ENCODE data around the gene KLHL11. TPM values are rescaled to one million over a fixed set of nuclear protein-coding genes. Genes with fewer than 3 reads are reported as not detected.

KLHL11 gene
- total and polyA plus RNA-seq, 10 of the 15 experiments (the other 5 are each of a cell fraction or from before 2014, with no cell fraction given) = 0.07 to 17.2 (median 10.1) TPM

DNA sequence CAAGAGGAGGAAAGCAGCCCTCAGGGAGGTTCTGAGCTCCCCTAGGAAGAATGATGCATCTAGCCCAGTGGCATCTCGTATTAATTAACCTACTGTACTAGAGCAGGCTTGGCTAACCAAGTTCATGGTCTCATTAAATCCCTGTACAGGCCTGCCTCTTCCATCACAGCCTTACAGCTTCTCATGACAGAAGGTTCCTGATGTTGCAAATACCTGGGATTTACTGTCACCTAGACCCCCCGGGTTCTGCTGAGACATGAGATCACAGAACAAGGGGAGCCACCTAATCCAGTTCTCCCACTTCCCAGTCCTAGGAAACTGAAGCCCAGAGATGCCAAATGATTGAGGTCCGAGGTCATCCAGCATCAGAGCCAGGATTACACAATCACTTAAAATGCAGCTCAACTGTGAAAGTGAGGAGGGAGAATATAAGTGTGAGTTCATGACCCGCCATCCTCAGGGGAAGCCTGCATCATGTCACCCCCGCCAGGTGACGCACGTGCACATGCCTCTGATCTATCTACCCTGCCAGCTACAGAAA lies 29.6 kb upstream of the KLHL11 start (continued):
- TF ChIP-seq BHLHE40 (IDR thresholded peaks at IDR 0.05; ENCODE audit: borderline replicate concordance in 1 of 2, low read depth in 2 of 2, low read length in 1 of 2) (no peak), TCF12 (IDR thresholded peaks at IDR 0.05; ENCODE audit: low read depth, low read length) (no peak), FOXM1 (IDR thresholded peaks at IDR 0.05; ENCODE audit: low read depth, low read length) (no peak), CREB1 (IDR thresholded peaks at IDR 0.05; ENCODE audit: low read depth) (no peak), CREM (IDR thresholded peaks at IDR 0.05; ENCODE audit: low read depth) (no peak), SMAD1 (IDR thresholded peaks at IDR 0.05; ENCODE audit: low read depth, partially characterized antibody) (no peak)

DNA sequence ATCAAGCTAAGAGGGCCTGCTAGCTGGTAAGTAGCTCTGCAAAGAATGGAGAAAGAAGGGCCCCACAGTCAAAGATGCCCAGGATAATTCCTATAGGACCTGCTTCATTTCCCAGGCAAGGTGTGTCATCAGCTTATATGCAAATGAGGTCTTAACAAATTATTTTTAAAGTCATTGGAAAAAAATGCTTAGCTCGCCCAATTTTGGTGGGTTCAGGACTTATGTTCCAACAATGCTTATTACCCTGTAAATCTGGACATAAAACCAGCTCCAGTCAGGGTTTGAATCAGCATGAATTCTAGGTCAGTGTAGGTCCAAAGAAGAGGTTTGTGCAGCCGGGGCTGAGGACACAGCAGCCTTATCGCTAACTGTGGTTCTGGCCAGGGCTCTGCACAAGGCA lies 28.2 kb upstream of the KLHL11 start:
- no peaks in the 10 kb centered on the region for H3K9me3 ChIP-seq (replicated peaks; ENCODE audit: control insufficient read depth, insufficient read depth, low read length)
- SMC1A ChIA-PET (ENCODE audit: uncharacterized antibody, unreplicated experiment) = no interaction called here
- POLR2A ChIA-PET = no interaction called here
- peaks cover 33 to 39% of the 10 kb centered on the region in 2 experiments for H3K36me3 ChIP-seq (ENCODE audit: control insufficient read depth in 2 of 2, insufficient read depth in 2 of 2, low read length in 1 of 2)
- intact Hi-C loops (cut with micrococcal nuclease; ENCODE audit: unreplicated experiment) = no loop called here
- no peaks in the 10 kb centered on the region for H3K79me2 ChIP-seq (ENCODE audit: control insufficient read depth, insufficient read depth, low read length)
- no peaks in the 10 kb centered on the region for H3K4me1 ChIP-seq (ENCODE audit: control insufficient read depth, insufficient read depth, low read length)
- DNase-seq (ENCODE audit: low read depth, low spot score) (no peak), FAIRE-seq (no peak), ATAC-seq (no peak)
- BruUV-seq (replicated peaks) = TSS peak; percentile 31
- H3K9ac ChIP-seq (ENCODE audit: control insufficient read depth, insufficient read depth, low read length) = no peak overlapping the region
- H3K27ac ChIP-seq (ENCODE audit: control insufficient read depth, insufficient read depth) = no peak overlapping the region
- no peaks in the 10 kb centered on the region for H4K20me1 ChIP-seq (ENCODE audit: control insufficient read depth, insufficient read depth)
- 94% methylated on average over 3 of the region's 3 CpGs for WGBS (ENCODE audit: insufficient coverage, insufficient replicate concordance, low lambda C conversion rate, missing lambda C conversion rate)
- no peak overlapping the region for H3K4me3 ChIP-seq
- no peak overlapping the region for H2AFZ ChIP-seq (ENCODE audit: control insufficient read depth, low read depth, low read length)
- in situ Hi-C loops (cut with MboI) = no loop called here
- RAD21 ChIA-PET (ENCODE audit: unreplicated experiment) = no interaction called here
- H3K27me3 ChIP-seq (replicated peaks in 1 of 2; ENCODE audit: control insufficient read depth in 2 of 2, insufficient read depth in 2 of 2, low read length in 1 of 2) = no peaks in the 10 kb centered on the region
- no peak overlapping the region for H3K4me2 ChIP-seq (ENCODE audit: control insufficient read depth, insufficient read depth)
- CTCF ChIA-PET = no interaction called here
- no peak for TF ChIP-seq NFYB (IDR thresholded peaks at IDR 0.05; ENCODE audit: insufficient read depth, low read depth, low read length)
- no peak for TF ChIP-seq SUPT20H (IDR thresholded peaks at IDR 0.05; ENCODE audit: borderline replicate concordance, control insufficient read depth, low read depth, low read length)
- TF ChIP-seq, protein P1, sequence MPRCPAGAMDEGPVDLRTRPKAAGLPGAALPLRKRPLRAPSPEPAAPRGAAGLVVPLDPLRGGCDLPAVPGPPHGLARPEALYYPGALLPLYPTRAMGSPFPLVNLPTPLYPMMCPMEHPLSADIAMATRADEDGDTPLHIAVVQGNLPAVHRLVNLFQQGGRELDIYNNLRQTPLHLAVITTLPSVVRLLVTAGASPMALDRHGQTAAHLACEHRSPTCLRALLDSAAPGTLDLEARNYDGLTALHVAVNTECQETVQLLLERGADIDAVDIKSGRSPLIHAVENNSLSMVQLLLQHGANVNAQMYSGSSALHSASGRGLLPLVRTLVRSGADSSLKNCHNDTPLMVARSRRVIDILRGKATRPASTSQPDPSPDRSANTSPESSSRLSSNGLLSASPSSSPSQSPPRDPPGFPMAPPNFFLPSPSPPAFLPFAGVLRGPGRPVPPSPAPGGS (IDR thresholded peaks at IDR 0.05; ENCODE audit: borderline replicate concordance, insufficient read depth, low read depth, low read length, poor library complexity, severe bottlenecking) = no peak
- TF ChIP-seq RBBP5 (conservative IDR thresholded peaks at IDR 0.05) = no peak
- TF ChIP-seq, protein P2, sequence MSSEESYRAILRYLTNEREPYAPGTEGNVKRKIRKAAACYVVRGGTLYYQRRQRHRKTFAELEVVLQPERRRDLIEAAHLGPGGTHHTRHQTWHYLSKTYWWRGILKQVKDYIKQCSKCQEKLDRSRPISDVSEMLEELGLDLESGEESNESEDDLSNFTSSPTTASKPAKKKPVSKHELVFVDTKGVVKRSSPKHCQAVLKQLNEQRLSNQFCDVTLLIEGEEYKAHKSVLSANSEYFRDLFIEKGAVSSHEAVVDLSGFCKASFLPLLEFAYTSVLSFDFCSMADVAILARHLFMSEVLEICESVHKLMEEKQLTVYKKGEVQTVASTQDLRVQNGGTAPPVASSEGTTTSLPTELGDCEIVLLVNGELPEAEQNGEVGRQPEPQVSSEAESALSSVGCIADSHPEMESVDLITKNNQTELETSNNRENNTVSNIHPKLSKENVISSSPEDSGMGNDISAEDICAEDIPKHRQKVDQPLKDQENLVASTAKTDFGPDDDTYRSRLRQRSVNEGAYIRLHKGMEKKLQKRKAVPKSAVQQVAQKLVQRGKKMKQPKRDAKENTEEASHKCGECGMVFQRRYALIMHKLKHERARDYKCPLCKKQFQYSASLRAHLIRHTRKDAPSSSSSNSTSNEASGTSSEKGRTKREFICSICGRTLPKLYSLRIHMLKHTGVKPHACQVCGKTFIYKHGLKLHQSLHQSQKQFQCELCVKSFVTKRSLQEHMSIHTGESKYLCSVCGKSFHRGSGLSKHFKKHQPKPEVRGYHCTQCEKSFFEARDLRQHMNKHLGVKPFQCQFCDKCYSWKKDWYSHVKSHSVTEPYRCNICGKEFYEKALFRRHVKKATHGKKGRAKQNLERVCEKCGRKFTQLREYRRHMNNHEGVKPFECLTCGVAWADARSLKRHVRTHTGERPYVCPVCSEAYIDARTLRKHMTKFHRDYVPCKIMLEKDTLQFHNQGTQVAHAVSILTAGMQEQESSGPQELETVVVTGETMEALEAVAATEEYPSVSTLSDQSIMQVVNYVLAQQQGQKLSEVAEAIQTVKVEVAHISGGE (CRISPR knock-in tag; IDR thresholded peaks at IDR 0.05) = no peak
- TF ChIP-seq ZNF207 (IDR thresholded peaks at IDR 0.05; ENCODE audit: borderline replicate concordance) = no peak
- TF ChIP-seq CBFB (IDR thresholded peaks at IDR 0.05; ENCODE audit: low read depth) = no peak
- no peak for TF ChIP-seq EED (IDR thresholded peaks at IDR 0.05; ENCODE audit: low read depth)
- TF ChIP-seq ESRRA (IDR thresholded peaks at IDR 0.05; ENCODE audit: low read length) = no peak
- no peak for TF ChIP-seq FOS (IDR thresholded peaks at IDR 0.05; ENCODE audit: borderline replicate concordance, extremely low read depth, insufficient read length)
